Measurements from ENCODE around the gene CAPZB. TPM values are rescaled to one million over a fixed set of nuclear protein-coding genes. Genes with fewer than 3 reads are reported as not detected.

CAPZB gene
- polyA plus RNA-seq, 2 of the 4 experiments (the other 2 are of a cell fraction): 133 to 296 TPM

DNA sequence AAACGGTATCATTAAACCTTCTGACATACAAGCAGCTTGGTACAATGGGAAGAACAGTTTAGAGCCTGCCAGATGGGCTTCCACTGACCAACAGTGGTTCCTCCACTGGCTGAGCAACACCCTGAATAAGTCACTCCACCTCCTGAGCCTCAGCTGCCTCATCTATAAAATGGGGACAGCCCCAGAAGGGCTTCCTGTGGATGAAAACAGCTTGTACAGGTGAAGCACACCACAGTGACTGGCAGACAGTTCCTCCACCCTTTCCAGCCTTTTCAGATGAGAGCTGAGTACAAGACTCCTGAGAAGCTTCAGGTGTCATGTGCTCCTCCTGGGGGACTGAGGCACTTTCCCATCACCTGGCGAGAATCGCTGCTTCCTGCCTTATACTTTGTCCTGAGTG, 2.1 kb downstream of the CAPZB start:
- Histone ChIP-seq H3K9me3 (no peaks in the 10 kb centered on the region), H3K4me3 (peak overlapping the region; percentile 94; the same call in 1 of the 3 replicates), H3K4me1 (peaks cover 34% of the 10 kb centered on the region), H3K27ac (no peak overlapping the region; a peak in 1 of 6 replicates), H3K4me2 (peak overlapping the region; percentile 97)
- DNase-seq (ENCODE audit: low read depth in 1 of 2, low spot score in 1 of 2) (no peak), FAIRE-seq (no peak), ATAC-seq (no peak)
- TF ChIP-seq HOXB13 (CRISPR knock-in tag; IDR thresholded peaks at IDR 0.05; ENCODE audit: low read depth) (no peak), GATA3 (IDR thresholded peaks at IDR 0.05; ENCODE audit: borderline replicate concordance) (no peak)
- ChIA-PET POLR2A (no interaction called here), CTCF (interaction anchor here (0.8 to 2.2 kb wide), 3 partner anchors 18 to 171 kb away, joined by 3 to 7 read pairs (median 3); no protein-coding TSS in a partner anchor)
- 73% methylated on average over 3 of the region's 3 CpGs for WGBS (ENCODE audit: missing lambda C conversion rate)

DNA sequence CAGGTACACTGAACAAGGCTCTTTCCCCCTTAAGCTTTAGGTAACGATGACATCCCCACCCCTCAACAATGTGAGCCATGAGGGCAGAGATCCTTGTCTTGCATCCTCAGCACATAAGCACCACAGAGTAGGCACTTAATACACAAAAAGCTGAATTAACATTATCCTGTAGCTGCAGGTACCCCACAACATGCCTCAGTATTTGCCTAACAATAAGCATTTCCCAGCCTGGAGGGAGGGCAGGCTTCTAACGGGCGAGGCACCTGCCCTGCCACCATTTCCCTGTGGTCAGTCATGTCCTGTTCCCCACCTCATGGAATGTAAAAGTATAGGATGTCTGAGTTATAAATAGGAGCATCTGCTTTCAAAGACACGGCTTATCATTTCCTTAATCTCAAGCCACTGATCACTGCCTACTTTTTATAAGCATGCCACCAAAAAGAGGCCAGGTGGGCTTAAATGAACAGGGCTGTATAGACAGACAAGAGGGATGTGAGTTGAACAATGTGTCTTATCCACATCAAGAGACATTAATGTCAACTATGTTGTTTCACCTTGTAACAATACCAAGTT, 3.4 kb downstream of the CAPZB start:
- TF ChIP-seq KDM5A (IDR thresholded peaks at IDR 0.05): no peak
- no peak for TF ChIP-seq FOXS1 (CRISPR knock-in tag; IDR thresholded peaks at IDR 0.05)
- no peak for TF ChIP-seq HOXB13 (CRISPR knock-in tag; IDR thresholded peaks at IDR 0.05; ENCODE audit: low read depth)
- no peak for TF ChIP-seq CHD4 (IDR thresholded peaks at IDR 0.05; ENCODE audit: borderline replicate concordance)
- TF ChIP-seq TFCP2L1 (CRISPR knock-in tag; IDR thresholded peaks at IDR 0.05): no peak
- TF ChIP-seq, protein P1, sequence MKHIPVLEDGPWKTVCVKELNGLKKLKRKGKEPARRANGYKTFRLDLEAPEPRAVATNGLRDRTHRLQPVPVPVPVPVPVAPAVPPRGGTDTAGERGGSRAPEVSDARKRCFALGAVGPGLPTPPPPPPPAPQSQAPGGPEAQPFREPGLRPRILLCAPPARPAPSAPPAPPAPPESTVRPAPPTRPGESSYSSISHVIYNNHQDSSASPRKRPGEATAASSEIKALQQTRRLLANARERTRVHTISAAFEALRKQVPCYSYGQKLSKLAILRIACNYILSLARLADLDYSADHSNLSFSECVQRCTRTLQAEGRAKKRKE (CRISPR knock-in tag; IDR thresholded peaks at IDR 0.05; ENCODE audit: low read depth): no peak
- no peak for TF ChIP-seq NPAS2 (CRISPR knock-in tag; IDR thresholded peaks at IDR 0.05; ENCODE audit: borderline replicate concordance)
- TF ChIP-seq, protein P2, sequence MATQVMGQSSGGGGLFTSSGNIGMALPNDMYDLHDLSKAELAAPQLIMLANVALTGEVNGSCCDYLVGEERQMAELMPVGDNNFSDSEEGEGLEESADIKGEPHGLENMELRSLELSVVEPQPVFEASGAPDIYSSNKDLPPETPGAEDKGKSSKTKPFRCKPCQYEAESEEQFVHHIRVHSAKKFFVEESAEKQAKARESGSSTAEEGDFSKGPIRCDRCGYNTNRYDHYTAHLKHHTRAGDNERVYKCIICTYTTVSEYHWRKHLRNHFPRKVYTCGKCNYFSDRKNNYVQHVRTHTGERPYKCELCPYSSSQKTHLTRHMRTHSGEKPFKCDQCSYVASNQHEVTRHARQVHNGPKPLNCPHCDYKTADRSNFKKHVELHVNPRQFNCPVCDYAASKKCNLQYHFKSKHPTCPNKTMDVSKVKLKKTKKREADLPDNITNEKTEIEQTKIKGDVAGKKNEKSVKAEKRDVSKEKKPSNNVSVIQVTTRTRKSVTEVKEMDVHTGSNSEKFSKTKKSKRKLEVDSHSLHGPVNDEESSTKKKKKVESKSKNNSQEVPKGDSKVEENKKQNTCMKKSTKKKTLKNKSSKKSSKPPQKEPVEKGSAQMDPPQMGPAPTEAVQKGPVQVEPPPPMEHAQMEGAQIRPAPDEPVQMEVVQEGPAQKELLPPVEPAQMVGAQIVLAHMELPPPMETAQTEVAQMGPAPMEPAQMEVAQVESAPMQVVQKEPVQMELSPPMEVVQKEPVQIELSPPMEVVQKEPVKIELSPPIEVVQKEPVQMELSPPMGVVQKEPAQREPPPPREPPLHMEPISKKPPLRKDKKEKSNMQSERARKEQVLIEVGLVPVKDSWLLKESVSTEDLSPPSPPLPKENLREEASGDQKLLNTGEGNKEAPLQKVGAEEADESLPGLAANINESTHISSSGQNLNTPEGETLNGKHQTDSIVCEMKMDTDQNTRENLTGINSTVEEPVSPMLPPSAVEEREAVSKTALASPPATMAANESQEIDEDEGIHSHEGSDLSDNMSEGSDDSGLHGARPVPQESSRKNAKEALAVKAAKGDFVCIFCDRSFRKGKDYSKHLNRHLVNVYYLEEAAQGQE (IDR thresholded peaks at IDR 0.05): no peak
- TF ChIP-seq, protein P3, sequence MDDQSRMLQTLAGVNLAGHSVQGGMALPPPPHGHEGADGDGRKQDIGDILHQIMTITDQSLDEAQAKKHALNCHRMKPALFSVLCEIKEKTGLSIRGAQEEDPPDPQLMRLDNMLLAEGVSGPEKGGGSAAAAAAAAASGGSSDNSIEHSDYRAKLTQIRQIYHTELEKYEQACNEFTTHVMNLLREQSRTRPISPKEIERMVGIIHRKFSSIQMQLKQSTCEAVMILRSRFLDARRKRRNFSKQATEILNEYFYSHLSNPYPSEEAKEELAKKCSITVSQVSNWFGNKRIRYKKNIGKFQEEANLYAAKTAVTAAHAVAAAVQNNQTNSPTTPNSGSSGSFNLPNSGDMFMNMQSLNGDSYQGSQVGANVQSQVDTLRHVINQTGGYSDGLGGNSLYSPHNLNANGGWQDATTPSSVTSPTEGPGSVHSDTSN (IDR thresholded peaks at IDR 0.05): no peak
- TF ChIP-seq GATA3 (IDR thresholded peaks at IDR 0.05; ENCODE audit: borderline replicate concordance): no peak
- no peak for TF ChIP-seq ZFP36 (IDR thresholded peaks at IDR 0.05; ENCODE audit: borderline replicate concordance, partially characterized antibody)
- TF ChIP-seq MAFK (IDR thresholded peaks at IDR 0.05; ENCODE audit: partially characterized antibody): no peak
- TF ChIP-seq, protein P4, sequence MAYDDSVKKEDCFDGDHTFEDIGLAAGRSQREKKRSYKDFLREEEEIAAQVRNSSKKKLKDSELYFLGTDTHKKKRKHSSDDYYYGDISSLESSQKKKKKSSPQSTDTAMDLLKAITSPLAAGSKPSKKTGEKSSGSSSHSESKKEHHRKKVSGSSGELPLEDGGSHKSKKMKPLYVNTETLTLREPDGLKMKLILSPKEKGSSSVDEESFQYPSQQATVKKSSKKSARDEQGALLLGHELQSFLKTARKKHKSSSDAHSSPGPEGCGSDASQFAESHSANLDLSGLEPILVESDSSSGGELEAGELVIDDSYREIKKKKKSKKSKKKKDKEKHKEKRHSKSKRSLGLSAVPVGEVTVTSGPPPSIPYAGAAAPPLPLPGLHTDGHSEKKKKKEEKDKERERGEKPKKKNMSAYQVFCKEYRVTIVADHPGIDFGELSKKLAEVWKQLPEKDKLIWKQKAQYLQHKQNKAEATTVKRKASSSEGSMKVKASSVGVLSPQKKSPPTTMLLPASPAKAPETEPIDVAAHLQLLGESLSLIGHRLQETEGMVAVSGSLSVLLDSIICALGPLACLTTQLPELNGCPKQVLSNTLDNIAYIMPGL (CRISPR knock-in tag; IDR thresholded peaks at IDR 0.05; ENCODE audit: borderline replicate concordance): no peak
- H3K4me1 ChIP-seq: peaks cover 24% of the 10 kb centered on the region
- FAIRE-seq (no peak), ATAC-seq (no peak), DNase-seq (ENCODE audit: low read depth in 1 of 2, low spot score in 1 of 2) (no peak)
- CTCF ChIA-PET: interaction anchor here (1.3 to 1.6 kb wide), 2 partner anchors 18 to 222 kb away, joined by 3 read pairs; no protein-coding TSS in a partner anchor
- 88% methylated on average over 3 of the region's 4 CpGs for WGBS (ENCODE audit: missing lambda C conversion rate)
- POLR2A ChIA-PET: no interaction called here
- H3K9me3 ChIP-seq: no peaks in the 10 kb centered on the region
- no peak overlapping the region for H3K4me2 ChIP-seq
- no peak overlapping the region for H3K27ac ChIP-seq
- H3K4me3 ChIP-seq: no peak overlapping the region

DNA sequence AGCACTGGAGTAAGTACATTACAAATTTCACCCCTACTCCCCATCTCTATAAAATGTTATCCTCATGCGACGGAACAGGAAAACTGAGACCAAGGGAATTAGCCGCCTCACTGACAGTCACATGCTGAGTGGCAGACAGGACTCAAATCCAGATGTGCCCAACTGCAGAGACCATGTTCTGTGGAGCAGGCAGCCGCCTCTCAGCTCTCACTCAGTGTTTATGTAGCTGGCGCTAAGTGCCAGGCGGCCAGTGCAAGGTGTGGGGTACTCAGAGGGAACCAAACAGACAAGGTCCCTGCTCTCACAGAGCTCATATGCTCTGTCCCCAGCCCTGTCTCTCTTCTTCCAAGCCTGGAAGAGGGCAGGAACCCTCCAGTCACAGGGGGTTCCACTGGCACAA, 5.1 kb downstream of the CAPZB start:
- ChIA-PET CTCF (interaction anchor here (1.0 kb wide), 2 partner anchors 10 to 96 kb away, joined by 3 to 4 read pairs; no protein-coding TSS in a partner anchor), POLR2A (no interaction called here)
- WGBS (ENCODE audit: missing lambda C conversion rate): 94% methylated on average over 6 of the region's 6 CpGs
- no peak for ATAC-seq
- TF ChIP-seq RCOR1 (IDR thresholded peaks at IDR 0.05; ENCODE audit: low read depth, low read length) (no peak), MYC (IDR thresholded peaks at IDR 0.05; ENCODE audit: borderline replicate concordance, low read length) (no peak), FOSB (CRISPR knock-in tag; IDR thresholded peaks at IDR 0.05) (no peak), SMC3 (IDR thresholded peaks at IDR 0.05) (no peak)
- H3K27ac ChIP-seq: no peak overlapping the region
- DNase-seq (ENCODE audit: low read depth in 1 of 2, low spot score in 1 of 2): no peak
- no peak for FAIRE-seq
- H3K4me1 ChIP-seq: peaks cover 19% of the 10 kb centered on the region
- no peak overlapping the region for H3K4me2 ChIP-seq
- H3K9me3 ChIP-seq: no peaks in the 10 kb centered on the region
- no peak overlapping the region for H3K4me3 ChIP-seq

Data from A549 (cell line).